HG02884 (cell line): ENCODE results near the gene AGPAT2.

ENCODE experiments used
- ATAC-seq: cut with Tn5 transposase; IDR thresholded peaks from one replicate; pipeline ENCODE4 v1.9.1; 2021; ENCODE audit warnings: mild to moderate bottlenecking, moderate library complexity; ENCODE audit not compliant: unreplicated experiment

AGPAT2 gene

GRCh38 chr9:136703276-136703860, 16.1 kb upstream of the AGPAT2 start:
- ATAC-seq: no peak

DNA sequence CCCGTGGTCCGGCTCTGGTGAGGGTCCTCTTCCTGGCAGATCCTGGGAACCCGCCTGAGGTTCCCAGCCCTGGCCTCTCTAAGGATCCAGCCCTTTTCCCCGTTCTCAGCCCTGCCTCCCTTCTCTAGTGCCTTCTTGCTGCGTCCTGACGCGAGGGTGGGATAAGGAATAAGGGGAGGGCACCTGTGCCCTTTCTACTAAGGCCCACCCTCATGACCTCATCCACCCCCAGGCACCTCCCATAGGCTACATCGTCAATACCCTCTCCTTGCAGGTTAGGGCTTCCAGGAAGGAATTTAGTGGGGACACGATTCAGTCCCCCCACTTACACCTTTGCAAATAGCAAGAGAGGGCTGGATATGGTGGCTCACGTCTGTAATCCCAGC, 14.4 kb upstream of the AGPAT2 start:
- ATAC-seq: no peak

- ATAC-seq: no peak
Measured at GRCh38 chr9:136700959-136701667, 13.9 kb upstream of the AGPAT2 start.

DNA sequence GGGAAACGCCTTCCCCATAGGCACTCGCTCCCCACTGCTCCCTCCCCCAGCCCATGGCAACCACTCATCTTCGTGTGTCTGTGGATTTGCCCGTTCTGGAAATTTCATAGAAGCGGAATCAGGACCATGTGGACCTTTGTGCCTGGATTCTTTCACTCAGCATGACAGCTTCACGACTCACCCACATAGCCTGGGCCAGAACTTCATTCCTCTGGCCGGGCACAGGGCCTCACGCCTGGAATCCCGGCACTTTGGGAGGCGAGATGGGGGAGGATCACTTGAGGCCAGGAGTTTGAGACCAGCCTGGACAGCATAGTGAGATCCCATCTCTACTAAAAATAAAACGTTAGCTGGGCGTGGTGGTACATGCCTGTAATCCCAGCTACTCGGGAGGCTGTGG, 13.0 kb upstream of the AGPAT2 start:
- ATAC-seq: no peak

GRCh38 chr9:136698635-136699246, 11.5 kb upstream of the AGPAT2 start:
- ATAC-seq: no peak

DNA sequence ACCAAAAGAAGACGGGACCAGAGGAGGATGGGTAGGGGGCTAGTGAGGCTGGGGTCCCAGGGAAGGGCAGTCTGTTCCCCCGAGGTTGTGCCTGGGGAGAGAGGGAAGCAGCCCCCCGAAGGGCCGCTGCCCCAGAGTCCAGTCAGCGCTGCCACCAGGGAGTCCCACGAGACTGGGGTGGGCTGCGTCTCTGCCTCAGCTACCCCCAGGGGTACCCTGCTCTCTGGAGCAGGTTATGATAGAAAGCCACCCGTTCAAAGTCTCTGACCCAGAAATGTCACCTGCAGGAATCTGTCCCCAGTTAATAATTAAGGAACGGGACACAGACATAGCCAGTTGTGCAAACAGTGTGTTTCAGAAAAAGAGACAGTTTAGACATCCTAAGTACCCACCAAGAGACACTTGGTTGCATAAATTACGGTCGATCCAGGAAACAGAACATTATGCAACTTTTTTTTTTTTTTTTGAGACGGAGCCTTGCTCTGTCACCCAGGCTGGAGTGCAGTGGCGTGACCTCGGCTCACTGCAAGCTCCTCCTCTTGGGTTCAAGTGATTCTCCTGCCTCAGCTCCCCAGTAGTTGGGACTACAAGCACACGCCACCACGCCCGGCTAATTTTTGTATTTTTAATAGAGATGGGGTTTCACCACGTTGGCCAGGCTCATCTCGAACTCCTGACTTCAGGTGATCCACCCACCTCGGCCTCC, 10.7 kb upstream of the AGPAT2 start:
- ATAC-seq: no peak

DNA sequence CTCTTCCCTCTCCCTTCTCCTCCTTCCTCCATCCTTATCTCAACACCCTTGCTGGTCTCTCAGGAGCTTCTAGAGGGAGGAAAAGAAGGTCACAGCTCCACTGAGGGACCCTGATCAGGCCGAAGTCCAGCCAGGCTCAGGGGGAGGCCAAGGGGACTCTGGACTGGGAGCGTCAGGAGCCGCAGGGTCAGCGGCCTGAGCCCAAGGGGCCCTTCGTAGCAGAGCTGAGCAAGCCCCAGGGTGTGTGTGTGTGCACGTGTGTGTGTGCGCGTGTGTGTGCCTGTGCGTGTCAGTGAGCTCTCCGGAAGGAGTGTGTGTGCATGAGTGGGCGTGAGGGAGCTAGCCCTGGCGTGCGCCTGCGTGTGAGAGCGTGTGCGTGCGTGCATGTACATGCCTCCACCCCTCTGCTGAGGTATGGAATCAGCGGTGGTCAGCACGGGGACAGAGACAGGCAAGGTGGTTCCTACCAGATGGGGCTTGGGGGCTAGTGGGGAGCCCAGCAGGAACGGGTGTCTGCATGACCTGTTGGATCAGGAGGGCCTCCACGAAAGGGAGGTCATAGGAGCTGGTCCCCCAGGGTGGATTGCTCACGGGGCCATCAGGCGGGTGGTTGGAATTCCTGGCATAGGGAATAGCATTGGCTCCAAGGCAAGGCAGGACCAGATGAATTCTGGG, 10.0 kb upstream of the AGPAT2 start:
- ATAC-seq: no peak

DNA sequence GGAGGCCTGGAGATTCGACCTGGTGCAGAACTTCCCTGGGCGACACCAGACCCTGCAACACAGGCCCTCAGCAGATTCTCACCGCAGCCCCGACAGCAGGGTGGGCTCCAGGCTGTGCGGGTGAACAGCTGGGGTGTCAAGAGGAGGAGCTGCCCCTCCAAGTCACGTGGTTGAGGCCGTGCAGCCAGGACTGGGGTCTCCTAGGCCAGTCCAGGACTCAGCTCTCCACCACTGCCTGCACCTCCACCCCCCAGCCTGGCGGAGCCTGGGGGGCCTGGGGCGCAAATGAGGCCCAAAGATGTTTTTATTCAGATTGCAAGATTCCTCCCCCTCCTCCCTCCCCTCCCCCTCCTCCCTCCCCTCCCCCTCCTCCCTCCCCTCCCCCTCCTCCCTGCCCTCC, 9.2 kb upstream of the AGPAT2 start:
- ATAC-seq: no peak

- ATAC-seq: no peak
Measured at GRCh38 chr9:136695955-136696354, 8.7 kb upstream of the AGPAT2 start.

GRCh38 chr9:136695435-136695895, 8.2 kb upstream of the AGPAT2 start:
- no peak for ATAC-seq

GRCh38 chr9:136694872-136695247, 7.6 kb upstream of the AGPAT2 start:
- no peak for ATAC-seq

DNA sequence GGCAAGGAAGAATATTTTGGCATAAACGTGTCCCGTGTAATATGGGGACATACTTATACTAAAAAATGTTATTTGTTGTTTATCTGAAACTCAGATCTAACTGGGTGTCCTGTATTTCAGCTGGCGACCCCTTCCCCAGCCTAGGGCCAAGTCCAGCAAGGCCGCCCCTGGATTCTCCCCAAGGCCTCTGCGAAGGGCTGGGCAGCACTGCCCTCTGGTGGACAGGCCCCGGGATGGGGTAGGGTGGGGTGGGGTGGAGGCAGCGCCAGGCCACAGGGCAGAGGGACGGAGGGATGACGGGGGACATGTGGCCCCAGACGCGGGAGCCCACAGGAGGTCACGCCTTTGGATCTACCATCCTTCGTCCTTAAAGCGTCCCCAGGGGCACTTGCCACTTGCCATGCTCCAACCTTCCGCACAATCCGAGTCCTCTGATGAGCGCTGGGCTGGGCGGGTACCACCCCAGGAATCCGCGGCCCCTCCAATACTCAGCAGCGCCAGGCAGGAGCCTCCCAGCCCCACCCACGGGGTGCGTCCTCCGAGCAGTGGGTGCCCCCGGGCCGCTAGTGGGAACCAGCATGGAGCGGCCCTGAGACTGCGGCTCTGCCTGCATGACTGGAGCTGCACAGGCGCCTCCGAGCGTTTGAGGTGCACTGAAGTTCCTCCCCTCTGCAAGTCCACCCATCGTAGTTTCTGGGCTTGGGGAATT, 7.1 kb upstream of the AGPAT2 start:
- no peak for ATAC-seq

- no peak for ATAC-seq
Measured at GRCh38 chr9:136693490-136694162, 6.4 kb upstream of the AGPAT2 start.

DNA sequence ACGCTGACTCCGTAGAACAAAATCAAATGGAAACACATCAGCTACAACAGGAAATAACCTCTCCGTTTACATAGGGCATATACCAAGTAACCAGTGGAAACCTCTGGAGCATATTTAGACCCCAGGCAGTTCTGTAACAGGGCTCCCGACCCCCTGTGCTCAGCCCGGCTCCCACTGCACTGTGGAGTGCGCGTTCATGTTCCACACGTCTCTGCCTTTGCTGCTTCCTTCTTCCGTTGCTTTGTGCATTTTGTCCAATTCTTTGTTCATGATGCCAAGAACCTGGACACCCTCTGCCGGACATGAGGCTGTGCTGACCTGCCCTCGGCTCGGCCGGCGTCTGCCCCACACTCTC, 5.9 kb upstream of the AGPAT2 start:
- ATAC-seq: no peak

DNA sequence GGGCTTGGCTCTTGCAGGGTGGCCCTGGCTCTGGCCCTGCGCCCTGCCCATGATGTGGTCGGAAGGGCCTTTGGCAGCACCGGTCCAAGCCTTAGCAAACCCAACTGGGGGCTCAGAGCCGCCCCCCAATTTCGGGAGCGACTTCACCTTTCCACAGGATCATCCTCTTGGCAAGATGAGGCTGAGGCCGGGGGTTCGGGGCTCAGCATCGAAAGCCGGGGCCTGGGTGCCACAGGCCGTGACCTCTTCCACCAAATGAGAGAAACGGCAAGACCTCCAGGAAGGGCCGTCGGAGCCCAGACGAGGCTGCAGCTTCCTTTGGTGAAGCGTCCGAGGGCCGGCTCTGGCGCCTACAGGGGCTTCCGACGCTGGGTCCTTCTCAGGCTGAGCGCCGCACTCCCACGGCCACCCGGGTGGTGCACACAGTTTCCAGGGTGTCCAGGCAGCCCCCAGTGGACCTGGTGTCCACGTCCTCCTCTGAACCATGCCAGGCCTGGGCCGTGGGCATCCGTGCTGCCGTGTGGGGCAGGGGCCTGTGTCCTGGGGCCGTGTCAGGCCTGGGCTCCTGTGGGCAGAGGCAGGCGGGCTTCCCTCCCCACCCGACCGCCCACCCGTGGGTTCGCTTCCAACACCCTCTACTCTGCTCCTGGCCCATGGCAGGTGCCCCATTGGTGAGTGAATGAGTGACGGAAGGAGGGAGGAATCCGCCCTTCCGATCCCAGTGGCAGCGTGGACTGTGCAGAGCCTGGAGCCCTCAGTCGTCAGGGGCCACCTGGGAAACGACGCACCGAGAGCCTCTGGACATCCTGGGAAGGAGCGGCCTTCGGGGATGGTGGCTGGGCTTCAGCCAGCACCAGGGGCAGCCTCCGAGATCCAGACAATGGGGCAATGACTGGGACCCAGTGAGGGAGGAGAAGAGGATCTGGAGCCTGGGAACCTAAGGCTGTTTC, 5.2 kb upstream of the AGPAT2 start:
- no peak for ATAC-seq

DNA sequence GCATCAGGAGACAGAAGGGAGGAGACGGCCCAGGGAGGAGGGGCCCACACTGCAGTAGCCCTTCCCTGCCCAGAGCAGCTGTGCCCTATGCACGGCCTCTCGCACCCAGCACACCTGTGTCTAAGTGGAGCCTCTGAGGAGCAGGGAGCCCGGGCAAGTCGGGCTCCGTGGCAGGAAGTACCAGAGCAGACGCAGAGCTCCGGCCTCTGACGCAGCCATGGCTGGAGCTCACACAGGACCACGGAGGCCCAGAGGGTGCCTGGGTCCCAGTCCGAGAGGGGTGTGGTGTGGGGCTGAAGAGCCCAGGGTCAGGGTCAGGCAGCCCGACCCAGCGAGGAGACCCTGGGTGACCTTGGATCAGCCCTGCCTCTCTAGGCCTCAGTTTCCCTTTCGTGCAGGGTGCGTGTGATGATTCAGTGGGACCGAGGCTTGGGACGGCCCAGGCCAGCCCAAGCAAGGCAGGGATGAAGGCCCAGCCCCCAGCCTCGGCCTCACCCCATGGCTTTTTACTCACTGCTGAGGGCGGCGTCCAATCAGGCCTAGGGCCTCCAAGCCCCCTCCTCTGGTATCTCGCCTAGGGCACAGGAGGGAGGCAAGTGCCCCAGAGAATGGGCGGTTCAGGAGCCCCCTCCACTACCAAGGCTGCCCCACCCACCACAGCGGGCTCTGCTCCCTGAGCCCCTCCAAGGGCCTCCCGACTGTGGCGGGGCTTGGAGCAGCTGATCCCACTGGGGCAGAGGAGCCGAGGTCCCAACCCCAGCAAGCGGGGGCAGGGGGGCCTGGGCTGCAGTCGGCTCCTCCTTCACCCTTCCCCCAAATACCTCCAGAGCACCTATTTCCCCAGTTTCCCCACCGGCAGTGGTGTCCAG, 4.3 kb upstream of the AGPAT2 start:
- ATAC-seq: no peak

DNA sequence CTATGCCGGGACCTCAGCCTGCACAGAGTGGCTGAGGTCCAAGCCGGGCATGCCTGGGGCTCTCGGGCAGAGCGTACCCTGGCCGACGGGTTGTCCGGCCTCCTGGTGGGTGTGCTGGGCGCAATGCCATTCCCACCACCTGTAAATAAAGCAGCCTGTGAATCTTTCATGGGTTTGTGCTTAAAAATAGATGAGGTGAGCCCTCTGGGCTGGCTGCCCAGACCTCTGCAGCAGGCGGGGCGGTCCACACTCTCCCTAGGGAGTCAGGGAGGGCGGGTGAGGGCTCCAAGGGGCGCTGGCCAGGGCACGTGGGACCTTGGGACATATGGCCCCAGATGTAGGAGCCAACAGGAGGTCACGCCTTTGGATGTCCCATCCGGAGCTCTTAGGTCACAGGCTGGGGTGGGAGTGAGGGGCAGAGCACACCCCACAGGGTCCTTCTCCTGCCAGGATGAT, 3.6 kb upstream of the AGPAT2 start:
- ATAC-seq: no peak
